ENCODE results near the gene CCR8.

DNA sequence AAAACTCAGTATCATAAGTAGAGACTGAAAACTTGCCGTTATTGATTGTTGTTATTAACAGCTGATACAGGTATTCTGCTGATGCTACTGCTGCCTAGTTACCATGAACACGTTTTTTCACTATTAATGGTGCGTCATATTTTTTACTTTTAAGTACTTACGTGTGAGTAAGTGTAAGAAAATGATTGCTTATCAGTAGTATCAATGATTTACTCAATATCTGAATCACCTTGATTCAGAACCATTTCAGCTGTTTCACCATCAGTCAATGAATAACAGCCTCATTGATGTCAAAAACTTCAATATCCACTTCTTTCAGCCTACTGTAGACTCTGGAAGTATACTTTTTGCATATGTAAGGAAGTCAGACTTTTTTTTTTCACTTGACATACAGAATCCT lies 4.7 kb downstream of the CCR8 start:
- TF ChIP-seq, protein P1, sequence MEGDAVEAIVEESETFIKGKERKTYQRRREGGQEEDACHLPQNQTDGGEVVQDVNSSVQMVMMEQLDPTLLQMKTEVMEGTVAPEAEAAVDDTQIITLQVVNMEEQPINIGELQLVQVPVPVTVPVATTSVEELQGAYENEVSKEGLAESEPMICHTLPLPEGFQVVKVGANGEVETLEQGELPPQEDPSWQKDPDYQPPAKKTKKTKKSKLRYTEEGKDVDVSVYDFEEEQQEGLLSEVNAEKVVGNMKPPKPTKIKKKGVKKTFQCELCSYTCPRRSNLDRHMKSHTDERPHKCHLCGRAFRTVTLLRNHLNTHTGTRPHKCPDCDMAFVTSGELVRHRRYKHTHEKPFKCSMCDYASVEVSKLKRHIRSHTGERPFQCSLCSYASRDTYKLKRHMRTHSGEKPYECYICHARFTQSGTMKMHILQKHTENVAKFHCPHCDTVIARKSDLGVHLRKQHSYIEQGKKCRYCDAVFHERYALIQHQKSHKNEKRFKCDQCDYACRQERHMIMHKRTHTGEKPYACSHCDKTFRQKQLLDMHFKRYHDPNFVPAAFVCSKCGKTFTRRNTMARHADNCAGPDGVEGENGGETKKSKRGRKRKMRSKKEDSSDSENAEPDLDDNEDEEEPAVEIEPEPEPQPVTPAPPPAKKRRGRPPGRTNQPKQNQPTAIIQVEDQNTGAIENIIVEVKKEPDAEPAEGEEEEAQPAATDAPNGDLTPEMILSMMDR (IDR thresholded peaks at IDR 0.05; ENCODE audit: borderline replicate concordance, extremely low read depth, low read length, poor library complexity, severe bottlenecking) = no peak
- no peak for TF ChIP-seq EZH2 (IDR thresholded peaks at IDR 0.05; ENCODE audit: borderline replicate concordance, low read depth, low read length, severe bottlenecking)
